ENCODE data around the gene DYRK3. TPM values are rescaled to one million over a fixed set of nuclear protein-coding genes. Genes with fewer than 3 reads are reported as not detected.

DYRK3 gene
- 9.3 to 13.8 TPM (median 11.2 TPM) in 5 replicates for total RNA-seq (2022; extraction: Qiagen RNA extraction; ENCODE audit: low read depth)

GRCh38 chr1:206635080-206635977 lies at the start of gene DYRK3:
TSS of gene DYRK3 (plus strand) at chr1:206635536. CDS start at chr1:206635704, 168 bp downstream.

GRCh38 chr1:206612129-206612876 lies 23.0 kb upstream of the DYRK3 start, which contains the start of gene EIF2D:
TSS of gene EIF2D (minus strand) at chr1:206612465. CDS start at chr1:206612342, 123 bp downstream.

GRCh38 chr1:206684478-206685333 lies 49.4 kb downstream of the DYRK3 start, which contains the start of gene MAPKAPK2:
TSS of gene MAPKAPK2 (plus strand) at chr1:206684905. CDS start at chr1:206685230, 325 bp downstream.

Other genes starting within 250 kb of the DYRK3 start
- 8.0 to 9.2 TPM (median 8.4 TPM) in 5 replicates for gene IKBKE, start 165.1 kb upstream of the DYRK3 start, total RNA-seq (2022; extraction: Qiagen RNA extraction; ENCODE audit: low read depth)
- 1.2 to 1.6 TPM (median 1.3 TPM) in 5 replicates for gene RASSF5, start 128.0 kb upstream of the DYRK3 start, total RNA-seq (2022; extraction: Qiagen RNA extraction; ENCODE audit: low read depth)
- gene EIF2D, start 23.1 kb upstream of the DYRK3 start, total RNA-seq (2022; extraction: Qiagen RNA extraction; ENCODE audit: low read depth) = 34.0 to 37.2 TPM (median 36.3 TPM) in 5 replicates
- gene MAPKAPK2, start 49.4 kb downstream of the DYRK3 start, total RNA-seq (2022; extraction: Qiagen RNA extraction; ENCODE audit: low read depth) = 64.9 to 71.1 TPM (median 68.2 TPM) in 5 replicates
- not detected in 5 replicates for gene IL19, start 135.2 kb downstream of the DYRK3 start, total RNA-seq (2022; extraction: Qiagen RNA extraction; ENCODE audit: low read depth)
- not detected in 5 replicates for gene IL10, start 137.0 kb downstream of the DYRK3 start, total RNA-seq (2022; extraction: Qiagen RNA extraction; ENCODE audit: low read depth)
- gene IL20, start 230.1 kb downstream of the DYRK3 start, total RNA-seq (2022; extraction: Qiagen RNA extraction; ENCODE audit: low read depth) = not detected in 5 replicates

Measured in A549 treated with DMSO at 1 μM for 4 hours (cell line).